Activated effector memory CD4-positive, alpha-beta T cell treated with Interleukin-2 at 50 U/mL for 16 hours (primary cell): Measurements from ENCODE around the gene COX4I1.

Experiments used
- DNase-seq: peaks from one replicate; pipeline ENCODE4 v3.0.0-alpha.2; 2020

COX4I1 gene

DNA sequence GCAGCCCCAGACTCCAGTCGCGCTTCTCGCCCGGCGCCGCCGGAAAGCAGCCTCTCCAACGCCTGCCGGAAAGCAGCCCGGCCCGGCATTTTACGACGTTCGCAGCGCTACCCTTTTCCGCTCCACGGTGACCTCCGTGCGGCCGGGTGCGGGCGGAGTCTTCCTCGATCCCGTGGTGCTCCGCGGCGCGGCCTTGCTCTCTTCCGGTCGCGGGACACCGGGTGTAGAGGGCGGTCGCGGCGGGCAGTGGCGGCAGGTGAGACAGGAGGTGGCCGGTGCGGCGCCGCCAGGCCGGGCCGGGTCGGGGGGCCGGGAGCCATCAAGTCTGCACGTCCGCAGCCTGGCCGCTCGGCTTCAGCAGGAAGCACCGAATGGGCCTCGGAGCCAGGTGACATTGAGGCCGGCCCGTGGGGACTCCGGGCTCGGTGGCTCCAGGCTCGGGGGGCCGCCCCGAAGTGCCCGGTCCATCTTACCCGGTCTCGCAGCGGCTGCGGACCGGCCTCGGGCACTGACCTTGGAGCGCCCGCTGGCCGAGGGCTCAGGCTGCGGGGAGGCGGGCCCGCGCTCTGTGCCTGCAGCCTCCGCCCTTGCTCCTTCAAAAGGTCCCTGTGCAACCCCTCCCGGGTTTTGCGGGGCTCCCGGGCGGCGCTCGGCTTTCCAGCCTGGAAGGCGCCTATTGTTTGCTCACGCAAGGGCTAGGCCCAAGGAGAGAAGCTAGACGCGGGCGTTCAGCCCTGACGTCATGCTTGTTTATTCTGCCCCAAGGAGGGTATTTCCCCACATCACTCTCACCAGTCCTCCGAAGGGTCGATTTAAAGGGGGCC, at the start of gene COX4I1, which contains the start of gene EMC8:
COX4I1 (plus strand) TSS at position 199 of the 824 bp plus-strand sequence. CDS start 1,511 bp downstream, outside the sequence.
EMC8 (minus strand) TSS at position 48 of the 824 bp plus-strand sequence. CDS start 249 bp downstream, outside the sequence.
- peak; percentile 86 for DNase-seq

DNA sequence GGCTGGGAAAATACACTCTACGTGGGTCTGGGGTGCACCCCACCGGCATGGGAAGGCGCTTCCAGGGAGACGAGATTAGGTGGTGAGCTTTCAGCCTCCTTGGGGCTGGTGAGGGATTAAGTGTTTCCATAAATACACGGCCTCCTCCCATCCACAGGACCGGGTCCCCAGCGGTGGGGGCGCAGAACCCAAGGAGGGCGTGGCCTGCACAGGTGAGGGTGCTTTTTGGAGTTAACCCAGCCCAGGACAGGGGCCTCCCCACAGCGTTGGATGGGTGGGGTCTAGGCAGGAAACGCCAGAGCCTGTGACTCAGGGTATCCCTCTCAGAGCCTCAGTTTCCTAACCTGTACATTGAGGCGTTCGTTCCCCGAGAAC, 49.7 kb upstream of the COX4I1 start:
- DNase-seq: no peak

DNA sequence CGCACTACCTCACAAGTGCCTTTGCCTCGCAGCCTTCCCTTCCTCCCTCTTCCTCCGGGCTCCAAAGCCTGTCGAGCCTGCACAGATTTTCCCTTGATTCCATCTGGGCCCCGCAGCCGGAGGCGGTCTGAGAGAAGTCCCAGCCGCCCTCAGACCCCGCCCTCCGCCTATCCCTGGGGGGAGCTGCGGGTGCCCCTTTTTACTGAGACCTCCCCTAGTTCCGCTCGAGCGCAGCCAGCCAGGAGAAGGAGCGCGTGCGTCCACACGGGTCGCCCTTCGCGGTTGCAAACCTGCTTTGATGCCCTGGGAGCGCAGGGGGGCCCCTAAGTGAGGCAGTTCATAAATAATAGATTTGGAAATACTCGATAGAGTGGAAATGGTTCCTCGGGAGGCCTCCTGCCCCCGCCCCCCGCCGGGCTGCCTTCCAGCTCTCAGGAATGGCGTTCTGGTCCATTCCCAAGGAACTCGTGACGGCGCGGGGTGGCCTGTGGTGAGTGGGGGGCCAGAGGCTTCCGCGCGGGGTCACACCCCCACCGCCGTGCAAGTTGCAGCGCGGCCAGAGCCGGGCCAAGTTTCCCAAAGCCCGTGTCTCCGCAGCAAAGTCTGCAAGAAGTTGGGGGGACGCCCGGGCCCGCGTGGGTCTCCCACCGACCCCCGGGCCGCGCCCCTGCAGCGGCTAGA, 49.2 kb upstream of the COX4I1 start:
- no peak for DNase-seq

DNA sequence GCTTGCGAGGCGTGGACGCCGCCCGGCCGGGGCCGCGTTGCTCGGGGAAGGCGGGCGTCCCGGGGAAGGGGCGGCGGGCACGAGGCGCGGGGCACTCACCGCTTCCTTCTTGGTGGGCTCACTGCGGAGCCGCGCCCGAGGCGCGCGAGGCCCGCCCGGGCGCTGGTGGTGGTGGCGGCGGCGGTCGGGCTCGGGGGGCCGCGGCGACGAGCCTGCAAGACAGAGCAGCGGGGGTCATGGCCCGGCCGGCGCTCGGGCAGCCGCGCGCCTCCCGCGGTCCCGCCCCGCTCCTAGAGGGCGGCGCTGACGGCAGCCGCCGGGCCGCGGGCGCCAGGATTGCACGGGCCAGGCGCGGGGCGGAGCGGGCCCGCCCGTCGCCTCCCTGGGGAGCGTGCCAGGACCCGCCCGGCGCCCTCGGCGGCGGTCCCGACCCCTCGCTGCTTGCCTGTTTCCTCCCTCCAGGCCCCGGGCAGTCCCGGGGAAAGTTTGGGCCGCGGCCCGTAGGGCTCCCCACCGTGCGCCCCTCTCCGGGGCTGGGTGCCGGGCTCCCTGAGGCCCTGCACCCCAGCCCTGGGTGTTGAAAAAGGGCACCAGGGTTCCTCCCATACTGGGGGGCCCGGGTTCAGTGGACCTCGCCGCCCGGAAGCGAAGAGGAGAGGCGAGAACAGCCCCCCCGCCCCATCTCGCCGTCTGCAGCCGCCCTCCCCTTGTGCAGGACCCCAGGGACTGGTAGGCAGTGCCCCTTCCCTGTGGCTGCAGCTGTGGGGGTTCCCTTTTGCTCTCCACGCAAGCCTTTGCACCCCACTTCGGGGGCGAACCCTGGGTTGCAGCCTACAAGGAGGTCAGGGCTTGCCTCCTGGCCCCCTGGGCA, 48.4 kb upstream of the COX4I1 start, which contains the start of gene C16orf74:
C16orf74 (minus strand) TSS at position 270 of the 871 bp plus-strand sequence. CDS start 15,879 bp downstream, outside the sequence.
- DNase-seq: no peak

DNA sequence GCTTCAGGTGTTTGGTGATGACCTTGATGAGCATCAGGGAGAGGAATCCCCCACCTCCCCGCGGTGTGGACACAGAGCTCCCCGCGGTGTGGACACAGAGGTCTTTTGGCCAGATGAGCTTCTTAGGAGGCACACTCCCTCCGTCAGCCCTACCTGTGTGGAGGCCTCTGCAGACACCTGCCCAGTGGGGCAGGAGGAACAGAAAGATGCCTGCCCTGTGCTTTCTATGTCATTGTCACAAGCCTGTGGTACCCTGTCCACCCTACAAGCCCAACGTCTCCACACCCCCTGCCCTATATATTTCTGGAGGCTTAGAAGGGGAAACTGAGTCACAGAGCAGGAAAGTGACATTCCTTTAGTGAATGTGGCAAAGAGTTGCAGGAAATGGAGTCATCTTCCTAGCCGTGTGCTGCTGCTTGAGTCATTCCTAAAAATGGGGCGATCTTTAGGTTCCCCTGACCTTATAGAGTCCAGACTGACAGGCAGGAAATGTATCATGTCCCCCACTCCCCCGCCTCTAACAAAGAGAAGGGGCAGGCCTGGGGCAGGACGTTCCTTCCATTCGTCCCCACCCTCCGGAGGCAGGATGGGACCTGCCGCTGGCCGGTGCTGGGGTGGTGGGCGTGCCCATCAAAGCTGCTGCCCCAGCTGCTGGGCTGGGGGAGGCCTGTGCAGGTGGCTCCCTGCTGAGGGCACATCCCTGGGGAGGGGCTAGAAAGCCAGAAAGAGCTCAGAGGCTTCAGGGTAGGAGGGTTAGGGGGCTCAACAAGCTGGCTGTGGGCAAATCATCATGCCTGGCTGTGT, 47.6 kb upstream of the COX4I1 start:
- DNase-seq: no peak

DNA sequence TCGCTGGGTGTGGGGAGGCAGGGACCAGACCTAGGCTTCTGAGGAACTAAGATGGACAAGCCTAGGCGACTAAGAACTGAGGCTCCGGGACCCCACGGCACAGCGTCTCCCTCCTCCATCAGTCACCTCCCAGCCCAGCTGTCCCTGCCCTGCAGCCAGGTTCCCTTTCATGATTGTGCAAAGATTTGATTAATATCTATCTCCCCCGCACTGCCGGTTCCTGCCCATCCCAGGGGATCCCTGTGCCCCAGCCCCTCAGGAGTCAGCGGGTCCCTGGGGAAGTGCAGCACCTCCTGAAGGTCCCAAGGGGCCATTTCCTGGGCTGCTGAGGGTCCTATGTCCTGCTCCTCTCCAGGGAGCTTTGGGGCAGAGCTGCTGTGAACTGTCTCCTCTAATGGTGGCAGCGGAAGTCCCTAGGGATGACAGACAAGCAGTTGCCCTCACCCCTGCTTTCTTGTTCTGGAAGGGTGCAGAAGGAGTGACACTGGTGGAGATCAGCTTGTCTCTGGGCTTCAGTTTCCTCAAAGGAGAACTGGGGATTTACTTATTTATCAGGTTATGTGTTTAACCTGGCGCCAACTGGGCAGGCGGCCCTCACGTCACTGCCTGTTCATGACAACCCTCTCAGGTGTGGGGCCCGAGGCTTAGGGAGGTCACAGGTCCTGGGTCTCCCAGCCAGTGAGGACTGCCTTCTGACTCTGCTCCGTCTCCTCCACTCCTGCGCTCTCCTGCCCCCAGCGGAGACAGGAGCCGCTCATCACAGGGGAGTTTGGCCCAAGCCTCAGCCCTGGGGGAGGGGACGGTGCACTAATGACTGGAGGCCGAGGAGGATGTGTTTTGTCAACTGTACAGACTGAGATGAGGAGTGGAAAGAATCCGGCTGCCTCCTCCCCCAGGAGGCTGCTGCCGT, 46.7 kb upstream of the COX4I1 start:
- DNase-seq: no peak

DNA sequence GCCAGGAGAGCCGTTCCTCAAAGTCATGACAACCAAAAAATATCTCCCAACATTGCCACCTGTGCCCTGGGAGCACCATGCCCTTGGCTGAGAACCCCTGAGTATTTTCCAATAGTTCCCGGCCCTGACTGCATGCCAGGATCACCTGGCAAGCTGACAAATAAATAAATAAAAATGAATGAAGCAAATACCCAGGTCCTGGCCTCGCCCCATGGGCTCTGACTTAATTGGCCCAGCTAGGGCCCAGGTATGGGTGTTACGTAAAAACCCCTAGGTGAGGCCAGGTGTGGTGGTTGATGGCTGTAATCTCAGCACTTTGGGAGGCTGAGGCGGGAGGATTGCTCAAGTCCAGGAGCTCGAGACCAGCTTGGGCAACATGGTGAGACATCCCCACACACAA, 45.9 kb upstream of the COX4I1 start:
- DNase-seq: no peak

DNA sequence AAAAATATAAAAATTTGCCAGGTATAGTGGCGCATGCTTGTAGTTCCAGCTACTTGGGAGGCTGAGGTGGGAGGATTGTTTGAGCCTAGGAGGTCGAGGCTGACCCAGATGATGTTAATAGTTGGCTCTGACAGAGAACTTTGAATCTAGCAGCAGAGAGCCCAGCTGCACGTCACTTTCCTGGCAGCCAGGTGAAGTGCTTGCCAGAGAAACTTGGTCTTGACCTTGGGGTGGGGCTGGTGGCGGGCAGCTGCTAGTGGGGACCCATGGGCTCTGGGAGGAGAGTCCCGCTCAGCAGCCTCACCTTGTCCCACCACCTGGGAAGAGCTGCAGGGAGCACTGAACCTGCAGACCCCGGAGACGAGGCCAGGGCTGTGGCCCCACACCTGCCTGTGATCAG, 45.5 kb upstream of the COX4I1 start:
- no peak for DNase-seq

DNA sequence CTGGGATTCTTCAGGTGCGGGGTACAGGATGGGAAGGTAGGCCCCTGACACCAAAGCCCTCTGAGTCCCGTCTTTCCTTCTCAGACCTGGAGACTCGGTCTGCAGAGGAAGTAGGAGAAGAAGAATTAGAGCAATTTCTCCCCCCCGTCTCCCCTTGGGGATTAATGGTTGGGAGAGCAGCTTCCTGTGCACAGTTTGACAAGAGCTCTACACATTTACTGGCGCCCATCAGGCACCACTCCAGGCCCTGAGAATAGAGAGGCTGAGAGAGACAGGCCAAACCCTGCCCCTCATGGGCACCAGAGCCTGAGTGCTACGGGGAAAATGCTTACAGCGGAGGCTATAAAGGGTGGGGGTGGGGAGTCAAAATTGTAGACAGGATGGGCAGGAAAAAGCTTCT, 45.1 kb upstream of the COX4I1 start:
- no peak for DNase-seq

DNA sequence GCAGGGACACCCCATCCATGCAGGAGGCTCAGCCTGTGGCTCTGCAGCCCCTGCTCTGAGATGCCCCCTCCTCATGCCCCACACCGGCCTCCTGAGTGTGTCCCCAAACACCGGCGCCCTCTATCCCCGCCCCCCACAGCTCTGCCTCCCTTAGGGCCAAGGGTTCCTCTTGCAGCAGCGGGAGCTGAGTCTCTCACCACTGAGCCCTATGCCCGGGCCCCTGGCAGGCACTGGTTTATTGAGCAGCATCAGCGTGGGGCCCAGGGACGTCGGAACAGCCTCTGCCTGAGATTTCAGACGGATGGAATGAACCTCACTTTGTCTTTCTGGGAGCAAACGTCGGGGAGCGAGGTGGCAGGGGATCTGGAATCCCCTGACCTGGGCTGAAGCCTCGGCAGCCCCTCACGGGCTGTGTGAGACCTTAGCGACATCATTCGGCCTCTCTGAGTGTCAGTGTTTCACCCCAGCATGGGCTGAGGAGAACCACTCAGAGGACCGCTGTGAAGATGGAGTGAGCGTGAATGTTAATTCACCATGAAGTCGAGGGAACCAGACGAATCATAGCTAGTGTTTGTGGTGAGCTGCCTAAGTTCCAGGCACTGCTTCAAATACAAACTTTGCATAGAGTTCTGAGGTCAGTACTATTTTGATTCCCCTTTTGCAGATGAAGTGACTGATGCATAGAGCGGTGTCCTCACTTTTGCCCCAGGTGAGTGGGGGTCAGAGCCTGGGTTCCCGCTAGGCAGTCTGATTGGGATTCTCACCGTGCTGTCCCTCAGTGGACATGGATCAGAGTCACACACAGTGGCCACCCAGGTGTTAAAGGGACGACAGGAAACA, 43.3 kb upstream of the COX4I1 start:
- DNase-seq: no peak

DNA sequence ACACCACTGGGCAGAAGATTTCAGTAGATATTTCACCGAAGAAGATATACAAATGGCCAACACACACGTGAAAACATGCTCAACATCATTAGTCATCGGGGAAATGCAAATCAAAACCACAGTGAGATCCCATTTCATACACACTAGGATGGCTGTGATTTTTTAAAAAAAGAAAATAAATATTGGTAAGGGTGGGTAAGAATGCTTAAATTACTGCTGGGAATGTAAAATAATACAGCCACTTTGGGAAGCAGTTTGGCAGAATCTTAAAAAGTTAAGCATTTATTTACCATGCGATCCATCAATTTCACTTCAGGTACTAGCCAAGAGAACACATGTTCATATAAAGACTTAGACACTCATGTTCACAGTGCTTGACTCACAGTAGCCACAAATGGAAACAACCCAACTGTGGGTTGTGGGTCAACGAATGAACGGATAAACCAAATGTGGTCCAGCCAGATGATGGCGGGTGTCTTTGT, 42.1 kb upstream of the COX4I1 start:
- DNase-seq: no peak

DNA sequence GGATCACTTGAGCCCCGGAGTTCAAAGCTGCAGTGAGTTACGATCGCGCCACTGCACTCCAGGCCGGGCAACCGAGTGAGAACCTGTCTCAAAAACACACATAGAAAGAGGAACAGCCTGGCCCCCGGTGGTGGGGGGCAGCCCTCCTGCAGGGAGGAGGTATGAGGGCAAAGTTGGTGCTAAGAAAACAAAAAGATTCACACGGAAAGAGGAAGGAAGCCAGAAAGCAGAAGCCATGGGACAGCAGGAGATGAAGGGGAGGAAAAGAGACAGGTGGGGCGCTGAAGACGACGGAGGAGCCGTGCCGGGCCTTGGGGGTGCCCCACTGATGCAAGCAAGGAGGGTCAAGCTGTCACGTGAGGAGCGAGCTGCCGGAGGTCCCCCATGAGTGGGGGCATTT, 40.4 kb upstream of the COX4I1 start:
- DNase-seq: no peak

DNA sequence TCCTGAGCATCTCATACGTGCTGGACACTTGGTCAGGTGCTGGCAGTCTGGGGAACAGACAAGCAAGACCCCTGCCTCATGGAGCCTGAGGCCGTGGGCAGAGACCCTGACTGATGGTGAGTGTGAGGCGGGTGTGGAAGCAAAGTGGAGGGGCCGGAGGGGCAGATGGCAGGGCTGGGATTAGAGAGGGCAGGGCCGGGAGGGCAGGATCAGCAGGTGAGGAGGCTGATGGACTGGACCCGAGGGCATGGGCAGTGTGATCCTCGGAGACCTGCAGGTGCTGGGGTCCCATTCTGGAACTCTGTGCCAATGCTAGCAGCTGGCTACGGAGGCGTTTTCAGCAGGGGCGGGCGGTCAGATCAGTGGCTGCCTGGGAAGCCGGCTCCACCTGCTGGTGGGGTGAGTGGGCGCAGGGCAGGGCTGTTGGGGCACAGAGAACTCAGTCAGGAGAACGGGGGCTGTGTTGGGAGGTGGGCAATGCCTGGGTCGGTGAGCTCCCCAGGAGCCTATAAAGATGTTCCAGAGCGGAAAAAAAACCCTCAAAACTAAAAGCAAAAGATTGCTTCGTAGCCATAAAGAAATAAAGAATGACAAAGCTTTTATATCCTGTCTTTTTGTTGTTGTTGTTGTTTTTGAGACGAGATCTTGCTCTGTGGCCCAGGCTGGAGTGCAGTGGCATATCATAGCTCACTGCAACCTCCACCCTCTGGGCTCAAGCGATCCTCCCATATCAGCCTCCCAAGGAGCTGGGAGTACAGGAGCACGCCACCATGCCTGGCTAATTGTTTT, 39.7 kb upstream of the COX4I1 start:
- no peak for DNase-seq

DNA sequence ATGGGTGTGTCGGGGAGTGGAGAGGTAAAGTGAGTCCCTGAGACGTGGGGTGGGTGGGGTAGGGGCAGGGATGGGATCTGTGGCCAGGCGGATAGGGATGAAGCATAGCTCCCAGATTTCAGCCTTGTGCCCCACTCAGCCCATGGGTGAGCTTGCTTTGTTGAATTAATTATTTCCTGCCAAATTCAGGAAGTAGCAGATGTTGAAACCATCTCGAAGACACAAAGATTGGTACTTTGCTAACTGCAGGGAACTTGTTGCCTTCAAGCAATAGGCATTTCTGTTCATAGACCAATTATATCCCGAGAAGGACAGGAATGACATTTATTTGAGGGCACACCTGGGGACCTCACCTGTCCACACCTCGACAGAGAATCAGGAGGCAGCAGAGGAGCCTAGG, 37.6 kb upstream of the COX4I1 start:
- DNase-seq: no peak

DNA sequence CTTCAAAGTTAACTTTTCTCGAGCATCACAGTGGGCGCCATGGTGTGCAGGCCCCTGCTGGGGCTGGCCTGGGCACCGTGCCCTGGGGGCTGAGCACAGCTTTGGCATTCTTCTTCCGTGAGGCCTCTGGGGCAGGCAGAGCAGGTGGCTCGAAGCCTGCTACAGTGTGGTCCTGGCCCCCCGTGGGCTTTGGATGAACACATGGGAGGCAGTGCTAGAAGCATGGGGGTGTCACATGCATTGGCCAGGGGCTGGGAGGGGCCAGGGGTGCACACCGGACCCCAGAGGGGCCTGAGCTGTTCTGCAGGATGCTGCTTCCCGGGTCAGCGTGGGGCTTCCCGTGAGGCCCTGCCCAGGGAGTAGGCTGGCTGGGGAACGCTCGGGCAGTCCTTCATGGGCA, 36.5 kb upstream of the COX4I1 start:
- DNase-seq: no peak

DNA sequence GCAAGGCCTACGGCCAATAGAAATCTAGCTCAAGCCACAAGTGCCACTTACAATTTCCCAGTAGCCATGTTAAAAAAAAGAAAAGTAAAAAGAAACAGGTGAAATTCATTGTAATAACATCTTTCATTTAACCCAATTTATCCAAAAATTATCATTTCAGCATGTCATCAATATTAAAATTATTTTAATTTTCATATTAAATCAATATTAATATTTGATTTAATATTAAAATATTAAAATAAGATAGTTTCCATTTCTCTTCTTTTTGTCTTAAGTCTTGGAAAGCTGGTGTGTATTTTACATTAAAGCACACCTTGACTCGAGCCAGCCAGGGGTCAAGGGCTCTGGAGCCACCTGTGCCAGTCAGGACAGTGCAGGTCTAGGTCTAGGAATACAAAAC, 35.9 kb upstream of the COX4I1 start:
- DNase-seq: no peak

DNA sequence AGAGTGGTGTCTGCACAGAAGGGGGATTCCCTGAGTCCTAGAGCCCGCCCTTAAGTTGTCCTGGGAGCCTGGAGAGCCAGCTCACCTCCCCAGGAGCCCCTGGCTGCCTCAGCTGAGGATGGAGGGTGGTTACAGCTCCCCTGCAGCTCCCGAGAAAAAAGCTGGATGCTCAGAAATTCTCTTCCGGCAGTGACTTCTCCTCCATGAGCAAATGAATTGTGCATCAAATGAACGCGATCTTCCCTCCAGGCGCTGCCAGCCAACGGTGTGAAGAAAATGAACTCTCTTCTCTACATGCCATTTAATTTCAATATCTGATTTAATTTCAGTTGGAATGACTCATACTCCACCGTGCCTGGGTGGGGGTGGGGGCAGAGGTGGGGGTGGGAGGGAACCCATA, 34.3 kb upstream of the COX4I1 start:
- no peak for DNase-seq

DNA sequence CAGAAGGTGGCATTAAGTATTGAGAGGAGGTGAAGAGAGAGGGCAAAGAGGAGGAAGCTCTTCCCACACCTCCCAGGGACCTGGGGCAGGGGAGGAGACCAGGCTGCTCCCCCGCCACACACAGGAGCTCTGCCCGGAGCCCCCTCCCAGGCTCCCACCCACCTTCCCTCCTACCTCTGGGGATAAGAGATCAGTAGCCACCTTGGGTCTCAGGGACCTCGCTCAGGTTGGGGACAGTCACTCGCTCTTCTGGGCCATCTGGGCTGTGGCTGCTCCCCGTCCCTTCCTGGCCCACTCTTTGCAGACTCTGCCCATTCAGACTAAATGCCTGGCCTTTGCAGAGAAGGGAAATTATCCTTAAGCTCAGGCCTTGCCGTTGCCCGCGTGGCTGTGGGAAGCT, 33.7 kb upstream of the COX4I1 start:
- DNase-seq: no peak

DNA sequence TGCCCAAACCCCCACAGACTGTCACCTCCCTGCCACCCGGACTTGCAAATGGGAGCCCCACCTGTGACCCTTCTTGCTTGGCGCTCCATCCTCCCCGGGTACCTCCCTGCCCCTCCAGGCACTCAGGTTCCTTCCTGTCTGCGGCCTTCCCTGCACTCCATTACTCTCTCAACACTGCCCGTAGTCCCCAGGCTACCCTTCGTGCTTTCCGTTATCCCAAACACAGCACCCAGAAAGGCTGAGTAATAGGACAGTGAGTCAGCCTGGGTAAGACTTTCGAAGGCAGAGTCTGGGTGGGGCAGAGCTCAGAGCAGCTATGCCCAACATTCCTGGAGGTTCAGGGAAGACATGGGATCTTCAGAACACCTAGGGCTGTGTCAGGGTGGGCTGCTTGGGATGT, 32.0 kb upstream of the COX4I1 start:
- DNase-seq: no peak
